Breast epithelium (tissue), 4 donors: Measurements from ENCODE around the gene FEM1B. TPM values are rescaled to one million over a fixed set of nuclear protein-coding genes. Genes with fewer than 3 reads are reported as not detected.

Source experiments
- DNase-seq, 2 donors: peaks; one replicate each; pipeline ENCODE4 v3.0.0-alpha.2; 2019; ENCODE audit warnings: low spot score in 2 of 2
- H3K27ac ChIP-seq, 2 donors: fragments of 200-600 bp; sonication (generic) in 1 of 2; one replicate each; pipeline ENCODE4 v1.5.1; 2016 to 2019; ENCODE audit warnings: mild to moderate bottlenecking in 1 of 2
- H3K27me3 ChIP-seq, 2 donors: fragments of 200-600 bp; sonication (generic) in 1 of 2; one replicate each; pipeline versions ENCODE4 v1.5.1 to v1.6.0; 2017 to 2019; ENCODE audit warnings: control low read depth in 1 of 2, mild to moderate bottlenecking in 1 of 2
- H3K36me3 ChIP-seq: fragments of 200-600 bp; one replicate; pipeline ENCODE4 v1.5.1; 2019
- H3K4me1 ChIP-seq, 2 donors: fragments of 200-600 bp; sonication (generic); one replicate each; pipeline ENCODE4 v1.5.1; 2016 to 2019; ENCODE audit warnings: control low read depth in 1 of 2
- H3K4me3 ChIP-seq, 3 donors: fragments of 200-600 bp; sonication (generic); 1 replicate in 2 of 3; 2 replicates in 1 of 3; pipeline ENCODE4 v1.5.1; 2016 to 2019; ENCODE audit warnings: mild to moderate bottlenecking in 3 of 3, moderate library complexity in 2 of 3
- H3K9me3 ChIP-seq, 2 donors: fragments of 200-600 bp; sonication (generic) in 1 of 2; one replicate each; pipeline ENCODE4 v1.5.1; 2016 to 2019; ENCODE audit warnings: control low read depth in 1 of 2
- POLR2A ChIP-seq: fragments of 450-650 bp; IDR thresholded peaks from one replicate; pipeline ENCODE4 v1.6.1; 2016; ENCODE audit warnings: antibody characterized with exemption, mild to moderate bottlenecking, moderate library complexity
- POLR2AphosphoS5 ChIP-seq, 3 donors: sonication (generic); formaldehyde crosslinking; IDR thresholded peaks; one replicate each; pipeline ENCODE4 v1.6.1; 2017; ENCODE audit warnings: antibody characterized with exemption in 3 of 3
- intact Hi-C: fragments of 100-400 bp; cut with DNase I; formaldehyde crosslinking; loops from one replicate; pipeline ENCODE4 v1.15.1; 2023; ENCODE audit warnings: low total_unique reads
- total RNA-seq, 3 donors: library from RNA; depleted of rRNA; stranded (reverse); fragments of >200 nt; gene quantifications; one replicate each; pipeline ENCODE4 v1.1.0, GENCODE V29; 2016
- TF ChIP-seq, protein P1 (sequence below), 3 donors: fragments of 450-650 bp; IDR thresholded peaks; one replicate each; pipeline ENCODE4 v1.5.1; 2016 to 2017; ENCODE audit warnings: antibody characterized with exemption in 3 of 3, mild to moderate bottlenecking in 3 of 3, moderate library complexity in 3 of 3

FEM1B gene
- total RNA-seq, 3 donors from 2014 or later = 48.5 to 82.7 (median 60.0) TPM

DNA sequence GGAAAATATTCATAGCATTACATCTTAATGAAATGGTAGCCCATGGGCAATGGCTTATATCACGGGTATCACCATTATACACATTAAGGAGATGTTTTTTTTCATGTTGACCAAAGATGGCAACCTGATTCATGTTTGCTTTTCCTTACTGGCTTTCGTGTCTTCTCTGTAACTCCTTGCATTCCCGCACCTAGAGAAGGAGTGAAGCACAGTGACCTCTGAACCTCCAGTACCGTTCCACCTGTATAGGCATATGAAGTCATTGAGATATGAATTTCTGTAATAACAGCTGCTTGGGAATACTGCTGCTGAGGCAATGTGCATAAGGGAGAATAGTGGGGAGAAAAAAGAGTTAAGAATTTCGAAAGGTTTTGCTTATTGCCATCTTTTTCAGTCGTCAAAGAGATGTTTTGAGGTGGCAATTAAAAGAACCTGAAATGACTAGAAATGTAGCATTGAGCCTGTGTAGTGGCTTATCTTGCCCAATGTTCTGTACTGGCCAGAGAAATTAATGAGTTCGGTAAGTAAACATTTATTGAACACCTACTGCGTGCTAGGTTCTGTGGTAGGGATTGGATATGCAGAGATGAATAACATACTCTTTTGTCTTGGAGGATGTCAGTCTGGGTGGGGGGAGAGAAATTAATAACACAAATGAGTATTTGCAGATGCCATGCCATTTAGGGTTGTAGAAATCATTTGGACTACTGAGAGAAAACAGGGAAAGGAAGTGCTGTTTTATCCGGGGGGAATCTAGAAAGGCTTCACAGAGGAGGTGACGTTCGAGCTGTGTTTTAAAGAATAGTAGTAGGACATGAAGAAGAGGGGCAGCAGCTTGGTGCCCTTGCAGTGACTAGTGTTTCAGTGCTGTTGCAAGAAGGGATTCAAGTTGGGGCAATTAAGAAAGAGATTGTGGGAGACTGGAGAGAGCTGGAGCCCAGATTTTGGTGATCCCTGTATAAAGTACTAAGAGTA, 2.5 kb downstream of the FEM1B start:
- TF ChIP-seq POLR2A (no peak), POLR2AphosphoS5 (IDR thresholded peaks at IDR 0.05) (no peak)
- TF ChIP-seq, protein P1, sequence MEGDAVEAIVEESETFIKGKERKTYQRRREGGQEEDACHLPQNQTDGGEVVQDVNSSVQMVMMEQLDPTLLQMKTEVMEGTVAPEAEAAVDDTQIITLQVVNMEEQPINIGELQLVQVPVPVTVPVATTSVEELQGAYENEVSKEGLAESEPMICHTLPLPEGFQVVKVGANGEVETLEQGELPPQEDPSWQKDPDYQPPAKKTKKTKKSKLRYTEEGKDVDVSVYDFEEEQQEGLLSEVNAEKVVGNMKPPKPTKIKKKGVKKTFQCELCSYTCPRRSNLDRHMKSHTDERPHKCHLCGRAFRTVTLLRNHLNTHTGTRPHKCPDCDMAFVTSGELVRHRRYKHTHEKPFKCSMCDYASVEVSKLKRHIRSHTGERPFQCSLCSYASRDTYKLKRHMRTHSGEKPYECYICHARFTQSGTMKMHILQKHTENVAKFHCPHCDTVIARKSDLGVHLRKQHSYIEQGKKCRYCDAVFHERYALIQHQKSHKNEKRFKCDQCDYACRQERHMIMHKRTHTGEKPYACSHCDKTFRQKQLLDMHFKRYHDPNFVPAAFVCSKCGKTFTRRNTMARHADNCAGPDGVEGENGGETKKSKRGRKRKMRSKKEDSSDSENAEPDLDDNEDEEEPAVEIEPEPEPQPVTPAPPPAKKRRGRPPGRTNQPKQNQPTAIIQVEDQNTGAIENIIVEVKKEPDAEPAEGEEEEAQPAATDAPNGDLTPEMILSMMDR (IDR thresholded peaks at IDR 0.05) = no peak
- Histone ChIP-seq H3K36me3 (no peaks in the 10 kb centered on the region), H3K9me3 (no peaks in the 10 kb centered on the region), H3K27ac (peak overlapping the region; percentile 70 to 98), H3K4me1 (peaks cover 0 to 18% of the 10 kb centered on the region in 2 donors), H3K4me3 (peak overlapping the region; percentile 70 to 92 (median 90)), H3K27me3 (no peaks in the 10 kb centered on the region)
- intact Hi-C loops = no loop called here
- no peak for DNase-seq

- H3K4me3 ChIP-seq = peak overlapping the region; percentile 70 to 92 (median 90)
- H3K27ac ChIP-seq = peak overlapping the region; percentile 70 to 98
- H3K4me1 ChIP-seq = peaks cover 0 to 10% of the 10 kb centered on the region in 2 donors
- H3K27me3 ChIP-seq = no peaks in the 10 kb centered on the region
- no peak for DNase-seq
- H3K9me3 ChIP-seq = no peaks in the 10 kb centered on the region
- TF ChIP-seq, protein P1 (IDR thresholded peaks at IDR 0.05) = no peak
- no peak for TF ChIP-seq POLR2A
- TF ChIP-seq POLR2AphosphoS5 (IDR thresholded peaks at IDR 0.05) = no peak
- intact Hi-C loops = no loop called here
- H3K36me3 ChIP-seq = no peaks in the 10 kb centered on the region
Observed at GRCh38 chr15:68281008-68281407, 3.5 kb downstream of the FEM1B start.

- TF ChIP-seq POLR2AphosphoS5 (IDR thresholded peaks at IDR 0.05) (no peak), POLR2A (no peak)
- TF ChIP-seq, protein P1 (IDR thresholded peaks at IDR 0.05) = no peak
- no peaks in the 10 kb centered on the region for H3K4me1 ChIP-seq
- no peaks in the 10 kb centered on the region for H3K36me3 ChIP-seq
- no peaks in the 10 kb centered on the region for H3K9me3 ChIP-seq
- intact Hi-C loops = no loop called here
- no peaks in the 10 kb centered on the region for H3K27me3 ChIP-seq
- H3K4me3 ChIP-seq = no peak overlapping the region
- H3K27ac ChIP-seq = peak overlapping the region in 1 of 2 donors; percentile 34
- DNase-seq = no peak
Observed at GRCh38 chr15:68283401-68283800, 5.9 kb downstream of the FEM1B start.

DNA sequence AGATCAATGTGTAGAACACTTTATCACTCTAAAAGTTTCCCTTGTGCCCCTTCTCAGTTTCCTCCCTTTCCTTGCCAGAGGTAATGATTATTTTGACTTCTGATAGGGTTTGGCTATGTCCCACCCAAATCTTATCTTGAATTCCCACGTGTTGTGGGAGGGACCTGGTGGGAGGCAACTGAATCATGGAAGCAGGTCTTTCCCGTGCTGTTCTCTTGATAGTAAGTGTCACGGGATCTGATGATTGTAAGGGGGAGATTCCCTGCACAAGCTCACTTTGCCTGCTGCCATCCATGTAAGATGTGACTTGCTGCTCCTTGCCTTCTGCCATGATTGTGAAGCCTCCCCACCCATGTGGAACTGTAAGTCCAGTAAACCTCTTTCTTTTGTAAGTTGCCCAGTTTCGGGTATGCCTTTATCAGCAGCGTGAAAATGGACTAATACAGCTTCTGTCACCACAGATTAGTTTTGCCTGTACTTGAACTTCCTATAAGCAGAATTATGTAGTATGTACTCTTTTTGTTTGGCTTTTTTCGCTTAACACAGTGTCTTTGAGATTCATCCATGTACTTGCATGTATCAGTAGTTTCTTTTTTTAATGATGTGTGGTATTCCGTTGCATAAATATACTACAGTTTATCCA, 7.2 kb downstream of the FEM1B start:
- Histone ChIP-seq H3K9me3 (no peaks in the 10 kb centered on the region), H3K27me3 (no peaks in the 10 kb centered on the region), H3K4me1 (no peaks in the 10 kb centered on the region), H3K36me3 (peaks cover 3% of the 10 kb centered on the region), H3K27ac (peak overlapping the region in 1 of 2 donors; percentile 15), H3K4me3 (no peak overlapping the region)
- TF ChIP-seq, protein P1 (IDR thresholded peaks at IDR 0.05) = no peak
- TF ChIP-seq POLR2AphosphoS5 (IDR thresholded peaks at IDR 0.05) = no peak
- no peak for TF ChIP-seq POLR2A
- DNase-seq = no peak
- intact Hi-C loops = no loop called here
